ENCODE data around the gene SYTL2. TPM values are rescaled to one million over a fixed set of nuclear protein-coding genes. Genes with fewer than 3 reads are reported as not detected.

SYTL2 gene
- total RNA-seq, 2 donors from 2014 or later: 168 to 170 TPM

DNA sequence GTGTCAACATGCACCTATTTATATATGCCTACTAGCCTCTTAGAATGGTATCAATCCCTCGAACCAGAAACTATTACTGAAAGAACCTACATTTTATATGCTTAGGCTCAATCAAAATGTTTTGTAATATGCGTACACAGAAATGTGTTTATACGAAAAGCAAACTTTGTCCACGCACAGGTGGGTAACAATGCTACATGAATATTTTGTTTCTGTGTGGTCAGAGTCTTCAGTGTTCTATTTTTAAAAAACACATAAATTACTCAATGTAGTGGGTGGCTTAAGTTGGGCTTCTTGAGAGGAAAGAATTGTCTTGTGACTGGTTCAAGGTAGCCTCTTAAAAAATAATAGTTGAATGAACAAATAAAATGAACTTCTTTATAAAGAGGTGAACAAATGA, 46.1 kb downstream of the SYTL2 start:
- DNase-seq: no peak
- Histone ChIP-seq H3K27ac (no peak overlapping the region), H3K27me3 (no peaks in the 10 kb centered on the region), H3K4me1 (no peaks in the 10 kb centered on the region), H3K36me3 (no peaks in the 10 kb centered on the region), H3K4me3 (no peak overlapping the region), H3K9ac (ENCODE audit: low read depth in 2 of 2, low read length in 2 of 2) (no peak overlapping the region), H3K9me3 (no peaks in the 10 kb centered on the region)
- intact Hi-C loops (cut with DNase I): no loop called here
- TF ChIP-seq, protein P1, sequence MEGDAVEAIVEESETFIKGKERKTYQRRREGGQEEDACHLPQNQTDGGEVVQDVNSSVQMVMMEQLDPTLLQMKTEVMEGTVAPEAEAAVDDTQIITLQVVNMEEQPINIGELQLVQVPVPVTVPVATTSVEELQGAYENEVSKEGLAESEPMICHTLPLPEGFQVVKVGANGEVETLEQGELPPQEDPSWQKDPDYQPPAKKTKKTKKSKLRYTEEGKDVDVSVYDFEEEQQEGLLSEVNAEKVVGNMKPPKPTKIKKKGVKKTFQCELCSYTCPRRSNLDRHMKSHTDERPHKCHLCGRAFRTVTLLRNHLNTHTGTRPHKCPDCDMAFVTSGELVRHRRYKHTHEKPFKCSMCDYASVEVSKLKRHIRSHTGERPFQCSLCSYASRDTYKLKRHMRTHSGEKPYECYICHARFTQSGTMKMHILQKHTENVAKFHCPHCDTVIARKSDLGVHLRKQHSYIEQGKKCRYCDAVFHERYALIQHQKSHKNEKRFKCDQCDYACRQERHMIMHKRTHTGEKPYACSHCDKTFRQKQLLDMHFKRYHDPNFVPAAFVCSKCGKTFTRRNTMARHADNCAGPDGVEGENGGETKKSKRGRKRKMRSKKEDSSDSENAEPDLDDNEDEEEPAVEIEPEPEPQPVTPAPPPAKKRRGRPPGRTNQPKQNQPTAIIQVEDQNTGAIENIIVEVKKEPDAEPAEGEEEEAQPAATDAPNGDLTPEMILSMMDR (IDR thresholded peaks at IDR 0.05): no peak

GRCh38 chr11:85762226-85762625, 48.7 kb downstream of the SYTL2 start:
- H3K27me3 ChIP-seq: no peaks in the 10 kb centered on the region
- no peak overlapping the region for H3K27ac ChIP-seq
- no peak overlapping the region for H3K9ac ChIP-seq (ENCODE audit: low read depth in 2 of 2, low read length in 2 of 2)
- peaks cover 8% of the 10 kb centered on the region for H3K4me1 ChIP-seq
- no peak for DNase-seq
- no peak overlapping the region for H3K4me3 ChIP-seq
- TF ChIP-seq, protein P1 (IDR thresholded peaks at IDR 0.05): no peak
- H3K9me3 ChIP-seq: no peaks in the 10 kb centered on the region
- intact Hi-C loops (cut with DNase I): no loop called here
- H3K36me3 ChIP-seq: no peaks in the 10 kb centered on the region

DNA sequence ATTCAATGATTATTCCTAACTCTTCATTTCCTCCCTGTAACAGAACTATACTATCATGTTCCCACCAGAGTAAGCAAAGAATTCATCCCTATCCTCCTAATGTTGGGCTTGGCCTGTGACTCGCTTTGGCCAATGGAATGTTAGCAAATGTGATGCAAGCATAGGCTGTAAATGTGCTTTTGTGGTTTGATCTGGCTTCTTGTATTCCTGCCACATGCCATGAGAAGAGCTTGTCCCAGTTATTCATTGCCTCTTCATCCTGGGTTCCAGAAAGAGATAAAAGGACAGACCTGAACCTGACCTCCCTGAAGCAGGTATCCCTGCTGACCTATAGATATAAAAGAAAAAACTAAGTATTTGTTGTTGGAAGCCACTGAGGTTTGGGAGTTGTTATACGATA, 51.0 kb downstream of the SYTL2 start:
- no peak overlapping the region for H3K4me3 ChIP-seq
- H3K4me1 ChIP-seq: peaks cover 8% of the 10 kb centered on the region
- no peaks in the 10 kb centered on the region for H3K36me3 ChIP-seq
- H3K27ac ChIP-seq: no peak overlapping the region
- intact Hi-C loops (cut with DNase I): no loop called here
- no peak for DNase-seq
- TF ChIP-seq, protein P1 (IDR thresholded peaks at IDR 0.05): no peak
- H3K27me3 ChIP-seq: no peaks in the 10 kb centered on the region
- no peak overlapping the region for H3K9ac ChIP-seq (ENCODE audit: low read depth in 2 of 2, low read length in 2 of 2)
- no peaks in the 10 kb centered on the region for H3K9me3 ChIP-seq

DNA sequence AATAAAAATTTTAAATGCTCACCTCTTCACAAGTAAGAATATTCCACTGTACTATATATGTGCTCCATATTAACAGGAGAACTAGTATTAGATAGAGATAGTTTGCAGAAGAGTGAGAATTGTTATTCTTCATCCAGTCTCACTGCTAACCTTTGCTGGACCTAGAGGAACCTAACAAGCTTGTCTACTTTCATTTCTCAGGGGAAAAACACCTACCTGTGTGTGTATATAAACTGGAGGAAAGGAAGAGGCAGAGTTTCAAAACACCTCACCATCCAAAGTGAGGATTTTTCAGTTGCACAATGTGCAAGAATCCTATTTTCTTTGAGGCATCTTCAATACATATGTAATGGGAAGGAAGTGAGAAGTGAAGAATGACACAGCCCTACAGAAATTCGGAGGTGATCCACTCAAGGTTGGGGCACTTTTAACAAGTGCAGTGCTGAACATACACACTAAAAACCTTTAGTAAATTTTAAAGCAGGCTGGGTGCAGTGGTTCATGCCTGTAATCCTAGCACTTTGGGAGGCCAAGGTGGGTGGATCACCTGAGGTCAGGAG, 52.4 kb downstream of the SYTL2 start:
- Histone ChIP-seq H3K9ac (ENCODE audit: low read depth in 2 of 2, low read length in 2 of 2) (no peak overlapping the region), H3K4me1 (peaks cover 8% of the 10 kb centered on the region), H3K4me3 (no peak overlapping the region), H3K27me3 (no peaks in the 10 kb centered on the region), H3K9me3 (no peaks in the 10 kb centered on the region), H3K27ac (no peak overlapping the region), H3K36me3 (no peaks in the 10 kb centered on the region)
- intact Hi-C loops (cut with DNase I): no loop called here
- TF ChIP-seq, protein P1 (IDR thresholded peaks at IDR 0.05): no peak
- DNase-seq: no peak

DNA sequence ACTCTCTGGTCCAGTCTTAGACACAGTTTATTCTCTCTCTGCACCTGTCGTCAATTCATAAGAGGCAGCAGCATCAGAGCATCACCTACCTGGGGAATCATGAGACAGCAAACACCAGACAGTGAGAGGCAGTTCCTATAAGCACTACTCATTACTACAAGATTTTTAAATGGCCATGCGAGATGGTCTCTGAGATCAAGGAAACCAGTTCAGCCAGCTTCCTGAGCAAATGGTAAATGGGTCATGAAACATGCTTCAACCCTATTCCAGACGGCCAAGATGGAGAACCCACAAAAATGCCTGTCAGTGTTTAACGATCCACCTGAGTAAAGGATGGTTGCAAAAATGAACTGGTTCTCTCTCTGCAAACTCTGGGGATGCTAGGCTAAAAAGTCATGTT, 52.9 kb downstream of the SYTL2 start:
- Histone ChIP-seq H3K27ac (peak overlapping the region; percentile 58), H3K4me1 (peaks cover 8% of the 10 kb centered on the region), H3K9me3 (no peaks in the 10 kb centered on the region), H3K9ac (ENCODE audit: low read depth in 2 of 2, low read length in 2 of 2) (peak overlapping the region in 1 of 2 donors; percentile 1), H3K27me3 (no peaks in the 10 kb centered on the region), H3K4me3 (no peak overlapping the region), H3K36me3 (no peaks in the 10 kb centered on the region)
- DNase-seq: no peak
- TF ChIP-seq, protein P1 (IDR thresholded peaks at IDR 0.05): no peak
- intact Hi-C loops (cut with DNase I): no loop called here

Data from colonic mucosa (tissue), 4 donors.